HG03175 (cell line): Measurements from ENCODE around the gene IL16.

ENCODE experiments used
- ATAC-seq: cut with Tn5 transposase; IDR thresholded peaks from one replicate; pipeline ENCODE4 v1.9.1; 2021; ENCODE audit warnings: mild to moderate bottlenecking, moderate library complexity; ENCODE audit not compliant: unreplicated experiment

The IL16 gene

DNA sequence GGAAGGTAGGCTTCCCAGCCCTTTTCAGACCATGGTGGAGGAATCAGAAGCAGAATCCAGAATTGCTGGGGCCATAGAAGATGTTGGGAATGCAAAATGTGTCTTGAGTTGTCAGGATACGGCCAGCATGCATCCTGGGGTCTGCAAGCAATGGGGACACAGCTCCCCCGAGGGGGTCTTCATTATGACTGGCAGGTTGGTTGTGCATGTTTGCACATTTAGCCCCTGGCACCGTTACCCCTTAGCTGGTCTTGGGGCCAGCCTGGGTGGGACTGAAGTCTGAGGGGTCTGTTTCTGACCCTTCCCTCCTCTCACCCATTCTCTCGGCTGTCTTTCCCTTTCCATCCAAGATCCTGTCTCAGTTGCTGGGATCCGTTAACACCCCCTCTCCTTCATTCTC lies 76.5 kb downstream of the IL16 start:
- ATAC-seq: no peak

- no peak for ATAC-seq
Observed at GRCh38 chr15:81273855-81274254, 77.2 kb downstream of the IL16 start.

GRCh38 chr15:81274255-81274654 lies 77.6 kb downstream of the IL16 start:
- no peak for ATAC-seq

GRCh38 chr15:81274931-81275707 lies 78.4 kb downstream of the IL16 start:
- peak; percentile 86 for ATAC-seq

GRCh38 chr15:81275711-81276392 lies 79.2 kb downstream of the IL16 start:
- ATAC-seq: no peak

DNA sequence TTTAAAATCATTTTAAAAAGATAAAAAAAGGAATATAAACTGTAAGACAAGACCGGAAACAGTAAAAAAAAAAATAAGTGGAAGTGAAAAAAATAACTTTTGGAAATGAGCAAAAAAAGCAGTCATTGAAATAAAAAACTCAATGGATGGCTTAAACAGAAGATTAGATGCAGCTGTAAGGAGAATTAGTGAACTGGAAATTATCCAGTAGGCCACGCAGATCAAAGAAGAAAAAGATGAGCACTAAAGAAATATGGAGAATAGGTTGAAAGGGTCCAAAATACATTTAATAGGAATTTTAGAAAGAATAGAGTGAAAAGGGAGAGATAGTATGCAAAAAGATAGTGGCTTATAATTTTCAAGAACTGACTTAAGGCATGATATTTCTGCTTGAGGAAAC lies 80.3 kb downstream of the IL16 start:
- no peak for ATAC-seq

DNA sequence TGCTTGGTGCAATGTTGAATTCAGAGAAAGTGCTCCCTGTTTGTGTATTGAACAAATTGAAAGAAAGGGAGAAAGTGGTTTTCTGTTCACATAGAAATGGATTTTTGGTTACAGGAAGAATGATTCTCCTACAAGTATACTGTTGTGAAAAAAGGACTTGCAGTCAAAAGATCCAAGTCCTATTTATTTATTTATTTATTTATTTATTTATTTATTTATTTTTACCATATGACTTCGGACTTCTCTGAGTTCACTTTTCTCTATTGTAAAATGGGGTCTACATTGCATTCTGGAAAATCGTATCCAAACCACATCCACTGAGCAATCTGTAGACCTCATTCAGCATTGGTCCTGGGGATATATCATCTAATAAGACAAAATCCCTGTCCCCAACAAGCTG lies 81.2 kb downstream of the IL16 start:
- no peak for ATAC-seq

DNA sequence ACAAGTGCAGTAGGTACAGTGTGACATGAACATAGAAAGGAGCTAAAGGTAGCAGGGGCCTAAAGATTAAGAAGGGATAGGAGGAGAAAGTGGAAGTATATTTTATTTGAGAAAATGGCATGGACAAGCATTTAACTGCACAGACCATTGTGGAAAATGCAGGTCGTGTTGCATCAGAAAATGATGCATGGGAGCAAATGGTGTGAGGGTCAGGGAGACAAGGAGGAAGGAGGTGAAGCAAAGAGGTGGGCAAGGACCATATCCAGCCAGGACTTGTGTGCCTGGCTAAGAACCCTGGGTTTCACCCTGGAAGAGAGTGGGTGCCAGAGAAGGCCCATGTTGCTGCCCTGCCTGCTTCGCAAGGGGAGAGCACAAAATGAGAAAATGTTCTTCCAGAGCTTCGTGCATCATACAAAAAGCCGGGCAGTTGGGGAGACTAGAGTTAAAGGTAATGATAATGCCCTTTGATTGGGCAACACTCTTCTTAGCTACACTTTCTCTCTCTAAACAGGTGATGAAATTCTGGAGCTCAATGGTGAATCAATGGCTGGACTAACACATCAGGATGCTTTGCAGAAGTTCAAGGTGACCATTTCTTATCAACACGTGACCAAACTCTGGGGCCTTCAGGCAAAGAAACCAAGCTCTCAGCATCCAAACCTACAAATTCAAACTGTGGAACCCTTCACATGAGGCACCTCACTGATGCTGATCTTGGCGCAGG lies 81.8 kb downstream of the IL16 start:
- ATAC-seq: no peak

- ATAC-seq: no peak
Observed at GRCh38 chr15:81279621-81280485, 83.2 kb downstream of the IL16 start.

DNA sequence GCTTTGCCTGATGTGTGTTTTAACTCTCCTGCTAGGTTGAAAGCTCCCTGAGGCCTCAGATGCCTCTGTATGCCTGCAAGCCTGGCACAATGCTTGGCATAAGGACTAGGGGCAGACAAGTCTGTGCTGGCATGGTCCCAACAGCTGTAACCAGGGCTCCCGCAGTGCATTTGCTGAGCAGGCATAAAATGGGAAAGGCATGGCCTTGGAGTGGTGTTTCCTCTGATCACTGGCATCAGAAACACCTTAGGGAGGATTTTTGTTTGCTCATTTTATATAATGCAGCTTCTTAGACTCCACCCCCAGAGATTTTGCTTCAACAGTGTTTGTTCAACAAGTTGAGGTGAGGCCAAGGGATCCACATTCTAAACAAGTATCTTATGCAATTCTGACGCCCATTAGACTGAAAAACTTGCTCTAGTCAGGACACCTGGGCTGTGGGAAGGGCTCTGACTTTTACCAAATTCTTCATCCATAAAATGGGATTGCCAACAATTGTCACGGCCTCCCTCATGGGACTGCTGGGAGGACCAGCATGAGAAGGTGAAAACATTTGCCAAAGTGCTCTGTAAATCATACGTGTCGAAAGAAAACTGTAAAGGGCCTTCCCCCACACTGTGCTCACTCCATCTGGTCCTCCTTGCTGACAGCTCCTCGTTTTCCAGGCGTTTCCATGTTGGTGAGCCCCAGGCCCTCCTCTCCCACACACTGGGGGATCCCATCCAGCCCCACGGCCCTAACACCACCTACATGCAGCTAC lies 84.2 kb downstream of the IL16 start:
- no peak for ATAC-seq

GRCh38 chr15:81281456-81281735 lies 84.7 kb downstream of the IL16 start:
- ATAC-seq: no peak

- no peak for ATAC-seq
Observed at GRCh38 chr15:81281766-81282605, 85.3 kb downstream of the IL16 start.

- no peak for ATAC-seq
Observed at GRCh38 chr15:81282606-81282895, 85.9 kb downstream of the IL16 start.

- no peak for ATAC-seq
Observed at GRCh38 chr15:81282911-81283310, 86.2 kb downstream of the IL16 start.

DNA sequence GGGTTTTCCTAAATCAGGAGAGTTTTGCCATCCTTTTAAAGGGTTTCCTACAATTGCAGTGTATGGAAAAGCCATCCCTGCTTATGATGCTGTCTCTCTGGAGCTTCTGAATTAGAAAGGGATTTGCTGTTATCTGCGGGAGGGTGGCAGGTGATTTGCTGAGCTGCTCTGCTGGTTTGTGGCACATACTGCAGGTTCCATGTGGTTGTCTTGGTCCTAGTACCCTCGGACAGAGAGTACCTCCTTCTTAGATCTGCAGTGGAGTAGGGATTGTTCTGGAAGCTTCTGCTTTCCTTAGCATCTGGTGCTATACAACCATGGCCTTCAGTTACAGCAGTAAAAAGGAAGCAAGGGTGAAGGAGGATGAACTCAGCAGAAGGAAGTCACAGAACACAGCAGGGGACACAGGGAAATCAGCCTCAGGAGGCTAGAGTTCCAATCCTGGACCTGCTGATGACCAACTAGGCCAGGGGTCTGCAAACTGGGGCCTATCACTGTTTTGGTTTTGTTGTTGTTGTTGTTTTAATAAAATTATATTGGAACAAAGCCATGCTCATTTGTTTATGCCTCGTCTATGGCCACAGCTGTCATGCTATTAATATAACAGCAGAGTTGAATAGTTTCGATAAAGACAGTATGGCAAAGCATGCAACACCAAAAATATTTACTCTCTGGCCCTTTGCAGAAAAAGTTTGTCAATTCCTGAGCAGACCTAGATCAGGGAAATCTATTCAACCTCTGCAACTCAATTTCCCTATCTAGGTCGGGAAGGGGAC lies 87.8 kb downstream of the IL16 start:
- ATAC-seq: peak; percentile 51

- no peak for ATAC-seq
Observed at GRCh38 chr15:81285461-81285860, 88.8 kb downstream of the IL16 start.

DNA sequence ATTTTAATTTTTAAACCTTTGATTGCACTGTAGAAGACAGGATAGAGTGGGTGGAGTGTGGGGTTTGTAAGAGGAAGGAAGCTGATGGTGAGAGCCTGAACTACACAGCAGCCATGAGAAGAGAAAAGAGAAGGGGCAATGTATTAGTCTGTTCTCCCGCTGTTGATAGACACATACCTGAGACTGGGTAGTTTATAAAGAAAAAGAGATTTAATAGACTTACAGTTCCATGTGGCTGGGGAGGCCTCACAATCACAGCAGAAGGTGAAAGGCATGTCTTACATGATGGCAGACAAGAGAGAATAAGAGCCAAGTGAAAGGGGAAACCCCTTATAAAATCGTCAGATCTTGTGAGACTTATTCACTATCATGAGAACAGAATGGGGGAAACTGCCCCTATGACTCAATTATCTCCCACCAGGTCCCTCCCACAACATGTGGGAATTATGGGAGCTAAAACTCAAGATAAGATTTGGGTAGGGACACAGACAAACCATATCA lies 90.0 kb downstream of the IL16 start:
- peak; percentile 57 for ATAC-seq

- ATAC-seq: no peak
Observed at GRCh38 chr15:81288040-81288439, 91.4 kb downstream of the IL16 start.

DNA sequence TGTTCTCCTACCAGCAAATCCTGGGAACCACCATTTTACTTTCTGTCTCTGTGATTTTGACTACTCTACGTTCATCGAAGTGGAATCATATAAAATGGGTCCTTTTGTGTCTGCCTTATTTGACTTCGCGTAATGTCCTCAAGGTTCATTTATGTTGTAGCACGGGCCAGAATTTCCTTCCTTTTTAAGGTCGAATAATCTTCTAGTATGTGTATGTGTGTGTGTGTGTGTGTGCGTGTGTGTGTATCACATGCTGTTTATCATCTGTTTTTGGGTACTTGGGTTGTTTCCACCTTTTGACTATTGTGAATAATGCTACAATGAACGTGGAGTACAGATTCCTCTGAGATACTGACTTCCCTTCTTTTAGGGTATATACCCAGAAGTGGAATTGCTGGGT lies 91.9 kb downstream of the IL16 start:
- no peak for ATAC-seq
